NCI-H1694 treated with DMSO at 0.1 percent for 48 hours (cell line): Measurements from ENCODE around the gene HNRNPUL1.
"Not testable (repeated sequence)": the region's sequence is repeated elsewhere in the genome, so short reads cannot be mapped to it uniquely, and the experiment has no call there.

Experiments used
- DNase-seq: peaks from one replicate; lab custom pipeline; 2025; lab: John Stamatoyannopoulos, UW

Gene HNRNPUL1

DNA sequence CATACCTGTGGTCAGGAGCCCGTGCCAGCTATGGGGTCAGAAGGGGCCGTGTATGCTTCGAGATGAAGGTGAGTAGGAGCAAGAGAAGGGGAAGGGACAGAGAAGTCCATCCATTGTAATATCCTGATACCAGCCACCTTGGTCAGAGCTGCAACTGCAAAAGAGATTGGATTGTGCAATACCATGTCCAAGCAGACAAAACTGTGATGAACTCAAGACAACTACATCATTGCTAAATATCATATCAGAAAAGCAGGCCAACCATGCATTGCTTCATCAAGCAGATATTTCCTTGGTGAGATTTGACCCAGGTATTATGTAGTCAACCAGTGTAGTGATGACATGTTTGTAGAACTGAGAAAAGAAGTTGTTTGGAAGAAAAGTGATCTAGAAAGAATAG is 12.1 kb downstream of the HNRNPUL1 start:
- no peak for DNase-seq

DNA sequence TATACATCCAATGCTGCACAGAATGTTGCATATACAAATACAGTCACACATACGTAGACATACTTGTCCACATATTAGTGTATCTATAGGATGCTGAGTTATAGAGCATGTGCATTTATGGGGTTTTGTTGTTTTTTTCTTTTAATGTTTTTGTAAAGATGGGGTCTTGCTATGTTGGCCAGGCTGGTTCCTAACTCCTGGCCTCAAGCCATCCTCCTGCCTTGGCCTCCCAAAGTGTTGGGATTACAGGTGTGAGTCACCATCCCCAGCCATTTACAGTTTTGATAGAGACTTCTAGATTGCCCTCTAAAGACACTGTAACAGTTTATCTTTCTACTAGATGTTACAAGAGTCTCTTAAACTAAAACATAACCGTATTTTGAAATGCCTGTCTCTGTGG is 14.3 kb downstream of the HNRNPUL1 start:
- DNase-seq: no peak

DNA sequence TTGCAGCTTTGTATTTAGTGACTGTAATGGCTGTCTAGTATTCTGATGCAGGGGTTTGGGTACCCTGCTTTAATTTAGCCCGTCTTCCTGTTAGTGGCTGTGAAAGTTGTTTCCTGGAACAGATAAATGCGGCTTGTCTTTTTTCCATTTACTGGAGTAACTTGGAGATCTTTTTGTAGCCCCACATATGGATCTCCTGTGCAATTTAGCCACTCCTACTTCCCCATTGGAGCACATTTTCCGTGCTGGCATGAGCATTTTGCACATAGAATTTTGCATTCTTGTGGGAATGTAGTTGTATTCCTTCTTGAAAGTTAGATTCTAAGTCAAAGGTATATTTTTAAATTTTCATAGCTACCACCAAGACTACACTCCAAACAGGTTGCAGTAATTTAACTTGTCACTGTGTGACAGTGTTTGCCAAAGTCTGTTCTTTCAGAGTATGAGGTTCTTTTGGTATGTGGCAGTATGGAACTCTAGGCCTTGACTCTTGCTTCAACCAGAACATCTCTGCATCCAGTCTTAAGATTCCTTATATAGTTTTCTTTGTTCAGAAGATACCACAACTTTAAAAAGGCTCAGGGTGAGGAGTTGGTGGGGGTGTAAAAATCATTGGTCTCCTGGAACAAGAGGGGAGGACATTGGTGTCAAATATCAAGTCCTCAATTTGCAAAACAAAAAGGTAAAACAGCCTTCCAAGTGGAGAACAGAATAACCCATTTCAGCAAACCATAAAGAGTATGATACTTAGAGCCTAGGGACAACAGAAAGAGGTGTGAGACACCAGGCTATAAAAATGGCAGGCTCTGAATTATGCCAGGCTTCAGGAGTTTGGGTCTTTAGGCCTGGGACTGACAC is 24.7 kb downstream of the HNRNPUL1 start:
- DNase-seq: no peak

DNA sequence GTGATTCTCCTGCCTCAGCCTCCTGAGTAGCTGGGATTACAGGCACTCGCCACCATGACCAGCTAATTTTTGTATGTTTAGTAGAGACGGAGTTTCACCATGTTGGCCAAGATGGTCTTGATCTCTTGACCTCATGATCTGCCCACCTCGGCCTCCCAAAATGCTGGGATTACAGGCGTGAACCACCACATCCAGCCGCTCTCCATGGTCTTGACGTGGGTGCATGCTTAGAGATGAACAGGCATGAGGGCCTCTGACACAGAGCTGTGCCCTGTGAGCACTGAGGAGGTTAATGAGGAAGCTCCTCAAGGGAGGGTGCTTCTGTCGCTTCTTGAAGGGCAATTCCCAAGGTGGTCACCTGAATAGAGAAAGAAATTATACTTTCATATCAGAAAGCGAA is 25.6 kb downstream of the HNRNPUL1 start:
- DNase-seq: not testable (repeated sequence)

DNA sequence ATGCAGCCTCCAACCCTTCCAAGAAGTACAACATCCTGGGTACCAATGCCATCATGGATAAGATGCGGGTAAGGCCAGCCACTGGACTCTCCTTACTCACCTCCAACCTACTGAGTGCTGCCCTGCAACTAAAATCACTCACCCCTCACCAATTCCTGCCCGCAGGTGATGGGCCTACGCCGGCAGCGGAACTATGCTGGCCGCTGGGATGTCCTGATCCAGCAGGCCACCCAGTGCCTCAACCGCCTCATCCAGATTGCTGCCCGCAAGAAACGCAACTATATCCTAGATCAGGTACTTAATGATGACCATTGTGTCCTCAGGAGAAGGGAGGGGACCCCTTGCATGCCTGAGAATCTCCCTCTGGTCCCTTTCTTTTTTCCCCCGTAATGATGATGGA is 30.2 kb downstream of the HNRNPUL1 start:
- no peak for DNase-seq

DNA sequence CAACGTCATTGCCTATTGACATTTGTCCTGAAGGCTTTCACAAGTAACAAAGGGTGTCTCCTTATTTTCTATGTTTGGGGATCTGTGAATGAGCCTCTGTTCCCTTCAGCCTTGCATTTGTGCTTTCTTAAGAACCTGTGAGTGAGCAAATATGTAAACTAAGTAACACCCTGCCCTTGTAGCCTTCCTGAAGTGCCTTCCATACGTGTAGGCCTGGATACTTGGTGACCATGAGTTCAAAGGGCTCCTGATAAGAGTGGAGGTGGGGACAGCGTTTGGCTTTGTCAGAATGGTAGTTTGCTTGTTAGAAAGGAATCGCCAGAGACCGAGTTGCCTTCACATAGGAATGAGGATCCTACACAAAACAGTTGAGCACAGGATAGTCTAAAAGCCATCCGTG is 31.3 kb downstream of the HNRNPUL1 start:
- DNase-seq: no peak

DNA sequence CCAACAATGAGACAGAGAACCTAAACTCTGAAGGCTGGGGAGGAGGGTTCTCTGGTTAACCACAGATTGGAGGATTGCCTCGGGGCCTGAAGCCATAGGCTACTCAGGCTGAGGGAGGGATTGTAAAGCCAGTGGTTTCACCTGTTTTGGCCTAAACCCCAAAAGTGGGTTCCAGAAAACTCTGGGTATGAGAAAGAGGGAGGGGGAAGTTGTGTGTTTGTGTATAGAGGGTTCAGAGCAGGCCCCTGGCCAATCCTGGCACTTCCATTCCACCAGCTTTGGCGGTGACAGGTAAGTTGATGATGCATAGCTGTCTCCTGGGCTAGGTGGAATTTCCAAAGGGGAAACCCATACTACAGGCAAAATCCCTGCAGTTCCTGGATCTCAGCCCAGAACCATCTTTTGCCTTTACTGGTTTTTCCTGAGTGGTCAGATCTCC is 32.3 kb downstream of the HNRNPUL1 start:
- no peak for DNase-seq

DNA sequence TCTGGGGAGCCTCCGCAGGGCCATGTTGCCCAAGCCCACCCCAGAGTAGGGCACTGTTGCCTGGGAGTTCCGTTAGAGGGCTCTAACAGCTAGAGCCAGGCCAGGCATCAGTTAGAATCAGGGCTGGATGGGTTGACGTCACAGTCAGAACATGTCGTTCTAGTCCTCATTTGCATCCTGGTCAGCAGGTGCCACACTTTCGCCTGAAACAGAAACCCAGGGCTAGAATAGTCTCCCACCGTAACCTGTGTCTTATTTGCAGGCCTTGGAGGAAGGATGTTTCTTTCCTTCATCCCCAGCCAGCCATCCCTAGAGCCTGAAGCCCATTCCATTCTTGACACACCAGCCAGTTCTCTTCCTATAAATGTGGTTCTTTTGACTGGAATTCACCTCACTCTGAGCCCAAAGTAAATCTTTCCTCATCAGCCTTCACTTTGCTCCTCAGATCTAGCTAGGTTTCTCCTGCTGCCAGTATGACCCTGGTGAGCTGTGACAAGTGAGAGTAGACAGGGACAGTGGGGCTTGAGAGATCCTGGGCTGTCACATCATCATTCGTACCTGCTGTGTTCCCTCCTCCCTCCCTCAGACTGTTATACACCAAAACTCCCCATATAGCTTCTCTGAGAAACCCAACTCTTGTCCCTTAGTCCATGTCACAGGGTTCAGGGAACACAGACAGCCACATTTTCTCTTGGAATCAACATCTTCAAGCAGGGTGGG is 33.6 kb downstream of the HNRNPUL1 start:
- DNase-seq: no peak

DNA sequence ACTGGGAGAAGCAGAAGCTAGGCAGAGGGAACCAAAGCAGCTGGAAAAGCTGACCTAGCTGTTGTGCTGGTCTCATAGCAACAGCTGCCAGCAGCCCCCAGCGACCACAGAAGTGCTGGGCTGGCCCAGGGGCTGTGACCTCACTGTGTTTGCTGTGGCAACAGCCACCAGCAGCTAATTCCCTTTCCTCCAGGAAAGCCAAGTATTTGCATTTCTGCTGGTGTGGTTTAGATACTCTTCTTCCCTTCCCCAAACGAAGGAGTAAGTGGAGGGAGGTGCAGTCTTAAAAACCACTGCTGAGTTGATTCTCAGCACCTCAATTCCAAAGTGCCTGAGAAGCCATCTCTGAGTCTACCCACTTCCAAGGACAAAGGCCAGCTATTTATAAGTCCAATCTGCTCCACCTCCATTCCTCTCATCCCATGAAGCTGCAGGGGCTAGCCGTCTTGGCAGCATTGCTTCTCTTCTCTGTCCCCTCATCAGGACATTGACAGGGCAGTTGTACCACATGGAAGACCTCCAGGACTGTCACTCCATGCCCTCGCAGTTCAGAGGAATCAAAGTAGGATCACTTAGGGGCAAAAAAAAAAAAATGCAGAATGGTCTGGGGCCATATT is 34.3 kb downstream of the HNRNPUL1 start:
- no peak for DNase-seq

DNA sequence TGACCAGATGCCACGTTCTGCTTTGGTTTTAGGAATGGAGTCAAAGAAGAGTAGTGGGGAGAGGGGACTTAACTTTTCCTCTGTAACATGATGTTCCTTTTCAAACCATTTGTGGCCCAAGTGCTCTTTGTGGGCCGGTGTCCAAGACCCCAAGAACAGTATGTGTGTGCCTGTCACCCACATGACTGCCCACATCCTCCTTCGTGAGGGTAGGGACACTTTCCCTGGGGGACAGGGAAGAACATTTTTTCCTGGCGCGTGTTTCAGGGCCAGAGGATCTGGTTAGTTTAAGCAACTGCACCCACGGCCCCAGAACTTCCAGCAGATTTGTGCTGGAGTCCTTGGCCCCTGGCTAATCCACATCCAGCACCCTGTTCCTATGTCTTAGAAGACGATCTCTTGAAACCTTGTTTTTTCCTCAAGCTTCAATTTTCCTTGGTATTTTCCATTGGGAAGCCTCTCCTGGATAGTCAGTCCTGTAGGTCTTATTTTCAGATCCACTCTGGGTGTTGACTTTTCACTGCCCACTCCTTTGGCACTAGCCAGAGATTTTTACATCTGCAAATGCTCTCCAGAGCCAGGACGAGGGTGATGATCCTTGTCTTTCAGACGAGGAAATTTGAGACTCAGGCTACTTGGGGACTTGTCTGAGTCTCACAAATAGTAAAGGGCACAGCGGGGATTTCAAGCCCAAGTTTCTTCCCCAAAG is 35.0 kb downstream of the HNRNPUL1 start:
- no peak for DNase-seq

DNA sequence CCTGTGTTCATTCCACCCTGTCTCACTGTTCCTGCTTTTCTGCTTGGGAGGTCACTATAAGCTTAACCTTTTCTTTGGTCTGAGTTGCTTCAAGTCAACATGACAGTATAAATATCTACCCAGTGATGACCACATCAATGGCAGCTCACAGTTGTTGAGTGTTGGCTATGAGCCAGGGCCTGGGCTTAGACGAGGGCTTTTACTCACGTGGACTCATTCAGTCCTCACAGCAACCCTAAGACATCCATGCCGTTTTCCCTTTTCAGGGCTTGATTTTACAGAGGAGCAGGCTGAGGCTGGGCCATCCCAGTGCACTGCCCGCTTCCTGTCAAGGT is 35.5 kb downstream of the HNRNPUL1 start:
- DNase-seq: no peak

DNA sequence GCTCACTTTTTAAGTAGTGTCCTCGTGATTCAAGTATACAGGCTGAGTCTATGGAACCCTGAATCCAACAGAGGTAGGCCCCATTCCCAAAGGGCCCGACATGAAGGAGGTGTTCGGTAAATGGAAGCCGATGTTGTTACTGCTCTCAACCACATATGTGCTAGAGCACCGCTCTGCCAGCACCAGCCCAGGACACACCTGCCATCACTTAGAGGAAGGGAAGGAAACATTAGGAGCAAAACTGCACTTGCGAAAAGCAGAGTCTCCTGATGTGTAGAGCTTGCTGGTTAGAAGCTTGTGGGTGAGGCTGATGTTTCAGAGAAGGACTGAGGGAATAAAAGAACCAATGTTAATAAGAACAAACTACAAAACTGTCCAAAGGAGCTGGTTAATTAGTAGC is 36.4 kb downstream of the HNRNPUL1 start:
- DNase-seq: no peak

DNA sequence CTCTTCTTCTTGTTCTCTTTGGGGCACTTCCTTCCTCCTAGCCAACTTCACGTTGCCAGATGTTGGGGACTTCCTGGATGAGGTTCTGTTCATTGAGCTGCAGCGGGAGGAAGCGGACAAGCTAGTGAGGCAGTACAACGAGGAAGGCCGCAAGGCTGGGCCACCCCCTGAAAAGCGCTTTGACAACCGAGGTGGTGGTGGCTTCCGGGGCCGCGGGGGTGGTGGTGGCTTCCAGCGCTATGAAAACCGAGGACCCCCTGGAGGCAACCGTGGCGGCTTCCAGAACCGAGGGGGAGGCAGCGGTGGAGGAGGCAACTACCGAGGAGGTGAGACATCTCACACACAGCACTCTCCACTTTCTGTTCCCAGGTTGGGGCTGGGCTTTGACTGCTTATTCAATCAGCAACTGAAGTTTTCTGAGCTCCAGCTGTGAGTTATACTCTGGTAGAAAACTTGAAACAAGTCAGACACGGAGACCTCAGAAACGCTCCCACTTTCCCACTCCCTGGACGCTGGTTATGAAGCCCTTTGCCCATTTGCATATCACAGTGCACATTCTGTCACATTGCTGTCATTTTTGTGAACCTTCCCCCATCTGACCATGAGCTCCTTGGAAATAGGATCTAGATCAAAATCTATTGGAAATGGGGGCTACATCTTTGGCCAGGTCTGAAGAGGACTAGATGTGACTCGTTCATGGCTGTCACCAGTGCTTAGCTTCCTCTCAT is 38.6 kb downstream of the HNRNPUL1 start:
- DNase-seq: no peak

DNA sequence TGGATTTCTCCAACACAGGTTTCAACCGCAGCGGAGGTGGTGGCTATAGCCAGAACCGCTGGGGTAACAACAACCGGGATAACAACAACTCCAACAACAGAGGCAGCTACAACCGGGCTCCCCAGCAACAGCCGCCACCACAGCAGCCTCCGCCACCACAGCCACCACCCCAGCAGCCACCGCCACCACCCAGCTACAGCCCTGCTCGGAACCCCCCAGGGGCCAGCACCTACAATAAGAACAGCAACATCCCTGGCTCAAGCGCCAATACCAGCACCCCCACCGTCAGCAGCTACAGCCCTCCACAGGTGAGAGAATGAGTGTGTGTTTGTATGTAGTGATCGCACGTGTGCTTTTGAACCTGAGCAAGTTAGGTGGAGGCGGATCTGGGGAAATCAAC is 39.8 kb downstream of the HNRNPUL1 start:
- no peak for DNase-seq

DNA sequence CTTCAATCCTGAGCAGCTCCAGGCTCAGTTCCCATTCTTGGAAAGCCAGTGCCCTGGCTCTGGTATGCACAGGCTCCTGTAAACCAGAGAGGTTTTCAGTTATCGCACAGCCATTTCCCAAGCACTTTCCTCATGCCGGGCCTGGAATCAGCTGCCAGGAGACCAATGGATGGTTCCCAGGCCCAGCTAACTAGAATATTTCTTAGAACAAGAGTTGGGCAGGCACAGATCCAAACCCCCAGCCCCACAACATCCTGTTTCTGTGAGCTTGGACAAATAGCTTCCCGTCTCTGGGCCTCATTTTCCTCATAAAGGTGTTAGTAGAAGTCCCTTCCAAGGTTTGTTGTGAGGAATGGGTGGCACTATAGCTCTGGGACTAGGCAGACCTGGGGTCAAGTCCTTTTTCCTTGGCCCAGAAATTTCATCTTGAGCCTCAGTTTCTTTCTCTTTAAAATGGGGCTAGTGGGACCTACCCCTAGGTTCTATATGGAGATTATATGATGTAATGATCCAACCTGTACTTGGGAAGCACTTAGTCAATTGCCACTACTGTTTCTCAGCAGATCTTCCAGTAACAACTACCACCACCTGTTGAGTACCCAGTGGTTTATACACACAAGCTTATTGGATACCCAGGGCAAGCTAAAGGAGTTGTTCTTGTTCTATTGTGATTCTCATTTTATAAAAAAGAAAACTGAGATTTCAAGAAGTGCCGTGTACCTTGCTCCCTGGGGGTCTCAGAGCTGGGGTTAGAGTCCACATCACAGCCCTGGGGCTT is 40.7 kb downstream of the HNRNPUL1 start:
- DNase-seq: no peak

DNA sequence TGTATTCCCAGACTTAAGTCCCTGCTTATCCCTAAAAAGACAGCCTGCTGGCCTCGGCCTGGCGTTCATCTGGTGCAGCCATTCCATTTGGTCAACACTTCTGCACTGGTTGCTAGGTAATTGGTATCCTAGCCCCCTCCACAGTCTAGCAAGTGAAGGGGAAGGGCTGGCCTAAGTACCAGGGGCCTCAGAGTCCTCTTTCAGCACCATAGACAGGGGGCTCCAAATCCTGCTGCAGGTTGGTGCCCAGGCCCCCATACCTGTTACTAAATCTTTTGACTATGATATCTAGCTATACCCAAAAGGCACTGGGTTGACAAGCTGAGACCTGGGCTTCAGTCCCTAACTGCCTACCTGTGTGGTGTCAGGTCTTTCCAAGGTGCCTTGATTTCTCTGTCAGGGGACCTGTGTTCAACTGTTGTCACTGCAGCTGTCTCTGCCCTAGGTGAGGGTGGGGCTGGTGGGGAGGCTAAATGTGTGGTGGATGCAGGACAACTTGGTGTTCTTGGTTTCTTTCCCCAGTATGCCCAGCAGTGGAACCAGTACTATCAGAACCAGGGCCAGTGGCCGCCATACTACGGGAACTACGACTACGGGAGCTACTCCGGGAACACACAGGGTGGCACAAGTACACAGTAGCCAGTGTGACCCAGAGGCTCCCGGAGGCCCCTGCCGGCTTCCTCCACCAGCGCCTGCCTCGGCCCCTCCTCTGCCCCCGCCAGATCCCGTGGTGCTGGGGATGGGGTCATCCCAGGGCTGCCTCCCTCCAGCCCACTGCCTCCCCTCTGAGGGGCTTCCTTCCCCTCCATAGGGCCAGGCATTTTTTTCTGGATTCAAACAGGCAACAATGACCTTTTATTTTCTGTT is 42.0 kb downstream of the HNRNPUL1 start:
- no peak for DNase-seq

DNA sequence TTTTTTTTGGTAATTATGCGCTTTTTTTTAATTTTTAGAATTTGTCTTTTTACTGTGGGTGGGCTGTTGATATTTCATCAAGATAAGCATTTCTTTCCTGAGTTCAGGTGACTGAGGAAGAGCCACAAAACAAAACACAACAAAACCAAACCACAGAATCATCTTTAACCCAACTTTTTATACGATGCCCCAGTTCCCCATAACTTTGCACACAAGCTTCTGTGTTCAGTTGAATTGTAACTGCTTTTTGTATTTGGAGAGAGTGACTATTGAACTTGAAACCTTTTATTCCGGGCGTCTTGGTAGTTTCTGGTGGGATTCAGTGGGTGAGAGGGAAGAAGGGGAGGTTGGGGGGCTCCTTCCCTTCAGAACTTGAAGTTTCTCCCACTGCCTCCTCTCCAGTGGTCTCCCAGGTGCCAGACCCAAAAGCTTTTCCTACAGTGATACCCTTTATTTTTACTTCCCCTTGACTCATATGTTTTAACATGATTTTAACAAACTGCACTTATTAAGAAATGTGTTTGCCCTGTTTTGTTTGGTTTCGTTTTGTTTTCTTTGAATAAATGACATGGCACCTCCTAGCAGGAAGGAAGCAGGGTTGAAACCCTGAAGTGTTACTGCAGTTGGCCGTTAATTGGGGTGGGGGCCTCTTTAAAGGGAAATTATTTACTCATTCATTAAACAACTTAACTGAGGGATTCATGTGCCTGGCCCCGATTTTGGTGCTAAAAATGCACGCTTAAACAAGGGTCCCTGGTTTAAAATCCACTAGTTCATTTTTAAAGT is 43.1 kb downstream of the HNRNPUL1 start:
- no peak for DNase-seq

DNA sequence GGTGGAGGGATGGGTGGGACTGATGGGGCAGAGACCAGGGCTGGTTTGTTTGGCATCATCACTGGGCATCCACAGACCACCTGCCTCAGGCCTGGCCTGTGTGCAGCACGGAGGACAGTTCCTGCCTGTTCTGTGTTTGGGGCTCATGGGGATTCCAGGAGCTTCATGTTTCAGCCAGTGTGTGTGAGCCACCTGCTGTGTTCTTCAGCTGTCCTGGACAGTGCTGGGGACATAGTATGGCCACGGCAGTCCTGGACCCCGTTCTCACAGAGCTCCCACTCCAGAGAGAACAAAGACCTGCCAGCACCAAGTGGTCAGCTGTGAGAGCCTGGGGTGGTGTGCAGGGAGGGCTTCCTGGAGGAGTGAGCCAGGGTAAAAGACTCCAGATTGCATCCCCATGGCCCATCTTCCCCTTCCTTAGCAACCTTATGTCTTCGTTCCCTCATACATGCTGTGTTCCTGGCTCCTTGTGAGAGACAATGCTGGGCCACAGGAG is 43.8 kb downstream of the HNRNPUL1 start:
- DNase-seq: no peak
